ENCODE data around the gene NAPEPLD. TPM values are rescaled to one million over a fixed set of nuclear protein-coding genes. Genes with fewer than 3 reads are reported as not detected.
"Not testable (repeated sequence)": the region's sequence is repeated elsewhere in the genome, so short reads cannot be mapped to it uniquely, and the experiment has no call there.

The NAPEPLD gene
- total RNA-seq, 1 experiment from 2014 or later: 7.2 TPM

GRCh38 chr7:103113164-103113563 lies 35.7 kb downstream of the NAPEPLD start:
- peak; percentile 94 for DNase-seq (ENCODE audit: low read depth)

- DNase-seq (ENCODE audit: low read depth): not testable (repeated sequence)
Measured at GRCh38 chr7:103106703-103107070, 42.2 kb downstream of the NAPEPLD start.

GRCh38 chr7:103106005-103106702 lies 42.7 kb downstream of the NAPEPLD start:
- DNase-seq (ENCODE audit: low read depth): no peak

GRCh38 chr7:103101543-103101942 lies 47.4 kb downstream of the NAPEPLD start:
- DNase-seq (ENCODE audit: low read depth): no peak

GRCh38 chr7:103100348-103100747 lies 48.6 kb downstream of the NAPEPLD start:
- DNase-seq (ENCODE audit: low read depth): no peak

GRCh38 chr7:103097041-103097440 lies 51.9 kb downstream of the NAPEPLD start:
- no peak for DNase-seq (ENCODE audit: low read depth)

GRCh38 chr7:103095558-103095957 lies 53.3 kb downstream of the NAPEPLD start:
- DNase-seq (ENCODE audit: low read depth): not testable (repeated sequence)

- DNase-seq (ENCODE audit: low read depth): no peak
Measured at GRCh38 chr7:103094102-103094501, 54.8 kb downstream of the NAPEPLD start.

GRCh38 chr7:103093429-103093828 lies 55.5 kb downstream of the NAPEPLD start:
- no peak for DNase-seq (ENCODE audit: low read depth)

GRCh38 chr7:103092321-103092720 lies 56.6 kb downstream of the NAPEPLD start:
- not testable (repeated sequence) for DNase-seq (ENCODE audit: low read depth)

- DNase-seq (ENCODE audit: low read depth): no peak
Measured at GRCh38 chr7:103083210-103083609, 65.7 kb downstream of the NAPEPLD start.

- DNase-seq (ENCODE audit: low read depth): no peak
Measured at GRCh38 chr7:103082497-103082896, 66.4 kb downstream of the NAPEPLD start.

- DNase-seq (ENCODE audit: low read depth): no peak
Measured at GRCh38 chr7:103080923-103081322, 68.0 kb downstream of the NAPEPLD start.

GRCh38 chr7:103079836-103080235 lies 69.1 kb downstream of the NAPEPLD start:
- no peak for DNase-seq (ENCODE audit: low read depth)

- DNase-seq (ENCODE audit: low read depth): not testable (repeated sequence)
Measured at GRCh38 chr7:103078226-103078625, 70.7 kb downstream of the NAPEPLD start.

- no peak for DNase-seq (ENCODE audit: low read depth)
Measured at GRCh38 chr7:103077318-103077717, 71.6 kb downstream of the NAPEPLD start.

GRCh38 chr7:103076764-103077163 lies 72.1 kb downstream of the NAPEPLD start:
- DNase-seq (ENCODE audit: low read depth): no peak

GRCh38 chr7:103075337-103075918 lies 73.5 kb downstream of the NAPEPLD start:
- DNase-seq (ENCODE audit: low read depth): peak; percentile 42

- DNase-seq (ENCODE audit: low read depth): peak; percentile 89
Measured at GRCh38 chr7:103074519-103075336, 74.2 kb downstream of the NAPEPLD start, which contains the start of the genes ARMC10 and FBXL13. Gene ARMC10 (plus strand): TSS chr7:103075140. CDS start chr7:103075273, 133 bp downstream. Gene FBXL13 (minus strand): TSS chr7:103074796.

- no peak for DNase-seq (ENCODE audit: low read depth)
Measured at GRCh38 chr7:103073989-103074518, 74.8 kb downstream of the NAPEPLD start.

GRCh38 chr7:103071000-103071399 lies 77.9 kb downstream of the NAPEPLD start:
- no peak for DNase-seq (ENCODE audit: low read depth)
